ENCODE measurements around the gene ANK3.

GRCh38 chr10:60098677-60099601 lies 290.7 kb downstream of the ANK3 start:
- TF ChIP-seq CTCF (IDR thresholded peaks at IDR 0.05; ENCODE audit: extremely low read depth in 1 of 2, insufficient read depth in 1 of 2, low read depth in 1 of 2, low read length in 2 of 2) (peak; percentile 34 to 43), EZH2 (IDR thresholded peaks at IDR 0.05; ENCODE audit: borderline replicate concordance, low read depth, low read length, severe bottlenecking) (no peak), POLR2A (IDR thresholded peaks at IDR 0.05; ENCODE audit: low read depth, low read length) (no peak), POLR2AphosphoS5 (IDR thresholded peaks at IDR 0.05; ENCODE audit: insufficient read depth, low read depth, low read length) (no peak), MAX (IDR thresholded peaks at IDR 0.05; ENCODE audit: insufficient read depth, insufficient read length) (no peak), JUN (IDR thresholded peaks at IDR 0.05; ENCODE audit: borderline replicate concordance, insufficient read depth, insufficient read length, low read depth) (no peak)
